ENCODE results near the gene IGFBP7.

The IGFBP7 gene

GRCh38 chr4:57040510-57040909, 69.7 kb downstream of the IGFBP7 start:
- no peak for DNase-seq (ENCODE audit: low read depth)

GRCh38 chr4:57039345-57039744, 70.8 kb downstream of the IGFBP7 start:
- DNase-seq (ENCODE audit: low read depth): no peak

GRCh38 chr4:57037982-57038604, 72.1 kb downstream of the IGFBP7 start:
- no peak for DNase-seq (ENCODE audit: low read depth)

GRCh38 chr4:57034520-57034919, 75.7 kb downstream of the IGFBP7 start:
- no peak for DNase-seq (ENCODE audit: low read depth)

GRCh38 chr4:57023104-57023503, 87.1 kb downstream of the IGFBP7 start:
- DNase-seq (ENCODE audit: low read depth): no peak

GRCh38 chr4:57020467-57021101, 89.6 kb downstream of the IGFBP7 start:
- DNase-seq (ENCODE audit: low read depth): peak; percentile 18

GRCh38 chr4:57018980-57019379, 91.2 kb downstream of the IGFBP7 start:
- DNase-seq (ENCODE audit: low read depth): no peak

GRCh38 chr4:57013543-57014120, 96.6 kb downstream of the IGFBP7 start:
- DNase-seq (ENCODE audit: low read depth): no peak

GRCh38 chr4:56999751-57000150, 110.4 kb downstream of the IGFBP7 start:
- no peak for DNase-seq (ENCODE audit: low read depth)

- peak; percentile 93 for DNase-seq (ENCODE audit: low read depth)
Observed at GRCh38 chr4:56995525-56995924, 114.7 kb downstream of the IGFBP7 start.

GRCh38 chr4:56990109-56990905, 119.9 kb downstream of the IGFBP7 start:
- DNase-seq (ENCODE audit: low read depth): peak; percentile 47

- no peak for DNase-seq (ENCODE audit: low read depth)
Observed at GRCh38 chr4:56986952-56987351, 123.2 kb downstream of the IGFBP7 start.

GRCh38 chr4:56986192-56986591, 124.0 kb downstream of the IGFBP7 start:
- peak; percentile 6 for DNase-seq (ENCODE audit: low read depth)

- DNase-seq (ENCODE audit: low read depth): no peak
Observed at GRCh38 chr4:56981795-56982201, 128.4 kb downstream of the IGFBP7 start.
